Stimulated activated CD4-positive, alpha-beta T cell treated with anti-CD3 and anti-CD28 coated beads, TNF-alpha, amount 100 ng/mL, for 1 hour (primary cell): ENCODE measurements around the gene ZNF566.
"Not testable (repeated sequence)": the region's sequence is repeated elsewhere in the genome, so short reads cannot be mapped to it uniquely, and the experiment has no call there.

Experiments
- DNase-seq, 3 donors: peaks; one replicate each; pipeline ENCODE4 v3.0.0-alpha.2; 2020; ENCODE audit warnings: low read depth in 3 of 3, low spot score in 1 of 3

ZNF566 gene

DNA sequence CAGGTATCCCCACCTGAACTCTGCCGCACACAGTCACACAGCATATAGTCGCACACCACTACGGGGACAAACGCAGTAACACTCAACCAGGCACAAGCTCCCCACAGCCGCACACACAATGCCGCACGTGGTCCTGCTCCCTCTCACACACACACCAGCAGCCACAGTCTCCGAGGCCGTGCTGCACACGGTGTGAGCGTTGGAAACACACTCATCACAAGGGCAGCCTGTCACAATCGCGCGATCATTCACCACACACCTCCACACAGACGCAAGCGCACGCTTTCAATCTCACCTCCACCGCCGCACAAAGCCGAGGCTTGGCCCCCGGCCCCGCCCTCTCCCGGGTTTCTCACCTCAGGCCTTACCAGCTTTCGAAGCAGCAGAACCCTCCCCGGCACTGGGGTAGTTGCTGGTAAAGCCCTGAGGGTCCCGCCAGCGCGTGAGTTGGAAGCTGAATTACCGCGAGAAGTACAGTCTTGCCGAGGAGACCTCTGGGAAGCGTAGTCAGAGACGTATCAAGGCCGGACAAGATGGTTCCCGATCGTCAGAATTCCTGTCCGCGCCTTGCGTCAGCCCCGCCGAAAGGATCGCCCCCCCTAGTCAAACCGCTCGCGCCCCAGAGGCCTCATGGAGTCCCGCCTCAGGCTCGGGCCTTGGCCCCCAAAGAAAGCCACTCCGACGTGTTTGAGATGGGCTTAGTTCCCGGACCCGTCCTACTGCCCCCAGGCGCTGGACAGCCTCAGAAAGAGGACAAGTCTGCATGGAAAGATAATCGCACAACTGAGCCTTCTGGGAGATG lies at the start of gene ZNF566:
Gene ZNF566 (minus strand): TSS at position 444 of the 802 bp plus-strand sequence. CDS start 13,004 bp downstream, outside the sequence.
- DNase-seq: peak; percentile 80 to 86 (median 86)

GRCh38 chr19:36528921-36529518 lies 39.7 kb upstream of the ZNF566 start:
- peak in 1 of 3 donors; percentile 1 for DNase-seq

DNA sequence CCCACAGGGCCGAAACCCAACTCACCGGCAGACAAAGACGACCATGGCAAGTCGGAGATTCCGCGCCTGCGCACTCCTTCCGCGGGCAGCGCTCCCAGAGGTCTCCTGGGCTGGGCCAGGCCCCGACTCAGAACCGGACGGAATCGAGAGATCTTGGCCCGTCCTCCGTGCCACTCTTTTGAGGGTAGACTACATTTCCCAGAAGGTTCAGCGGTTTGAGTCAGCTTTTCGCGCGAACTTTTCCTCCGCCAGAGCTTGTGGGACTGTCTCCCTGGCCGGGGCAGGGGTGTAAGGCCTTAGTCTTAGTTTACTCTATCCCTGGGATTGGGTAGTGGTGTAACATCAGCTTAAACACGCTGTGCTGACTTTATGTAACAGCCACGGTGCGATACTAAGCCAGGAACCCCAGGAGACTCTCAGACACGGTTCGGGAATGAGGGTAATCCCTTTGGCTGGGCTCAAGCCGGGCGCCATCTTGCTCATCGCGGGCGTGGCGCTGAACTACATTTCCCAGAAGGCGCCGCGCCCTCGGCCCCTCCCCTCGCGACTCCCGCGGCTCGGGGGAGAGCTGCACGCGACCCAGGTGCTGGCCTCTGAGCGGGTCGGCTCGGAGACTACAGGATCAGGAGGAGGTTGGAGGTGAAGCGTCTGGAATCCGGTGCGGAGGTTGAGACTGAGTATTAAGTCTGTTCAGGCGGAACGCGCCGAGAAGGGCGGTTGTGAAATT lies 39.0 kb upstream of the ZNF566 start, which contains the start of gene ZNF260:
Gene ZNF260 (minus strand): TSS at position 78 of the 727 bp plus-strand sequence. CDS start 13,033 bp downstream, outside the sequence.
- DNase-seq: peak; percentile 81 to 87 (median 82)

DNA sequence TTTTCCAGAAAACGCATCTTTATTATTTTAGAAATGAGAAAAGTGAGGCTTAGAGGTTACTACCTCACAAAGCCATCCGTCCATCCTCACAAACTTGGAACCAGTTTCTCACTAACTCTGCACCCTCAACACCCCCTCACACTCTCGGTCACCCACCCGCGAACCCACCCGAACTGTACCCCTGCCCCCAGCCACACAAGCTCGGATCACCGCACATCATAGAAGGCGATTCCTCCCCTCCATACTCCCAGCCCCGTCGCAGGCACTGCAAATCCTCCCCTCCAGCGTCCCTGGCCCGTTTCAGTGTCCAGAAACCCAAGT lies 38.5 kb upstream of the ZNF566 start:
- no peak for DNase-seq

GRCh38 chr19:36527341-36527740 lies 38.0 kb upstream of the ZNF566 start:
- DNase-seq: no peak

DNA sequence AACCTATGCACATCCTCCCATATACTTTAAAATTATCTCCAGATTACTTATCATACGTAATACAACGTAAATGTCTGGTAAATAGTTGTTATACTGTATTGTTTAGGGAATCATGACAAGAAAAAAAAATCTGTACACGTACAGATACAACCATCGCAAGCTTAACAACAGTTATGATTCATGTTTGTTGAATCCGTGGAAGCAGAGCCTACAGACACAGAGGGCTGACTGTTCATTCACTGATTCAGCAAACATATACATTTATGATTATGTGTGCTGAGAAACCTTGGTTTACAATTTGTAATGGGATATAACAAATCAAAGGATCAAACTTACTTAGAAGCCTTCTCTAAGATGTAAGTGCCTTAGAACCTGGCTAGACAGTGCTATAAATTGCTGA lies 37.2 kb upstream of the ZNF566 start:
- no peak for DNase-seq

DNA sequence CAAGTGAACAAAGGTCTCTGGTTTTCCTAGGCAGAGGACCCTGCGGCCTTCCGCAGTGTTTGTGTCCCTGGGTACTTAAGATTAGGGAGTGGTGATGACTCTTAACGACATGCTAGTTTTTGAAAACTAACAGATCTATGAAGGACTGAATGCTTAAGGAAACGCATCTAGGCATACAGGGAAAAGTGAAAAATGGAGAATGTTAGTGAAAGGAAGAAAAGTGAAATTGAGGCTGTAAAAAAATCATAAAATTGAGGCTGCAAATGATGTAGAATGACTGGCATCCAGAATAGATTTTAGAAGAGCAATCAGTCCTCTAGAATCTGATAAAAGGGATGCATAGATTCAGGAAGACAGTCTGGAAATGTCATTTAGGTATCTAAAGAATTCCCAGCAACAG lies 35.3 kb upstream of the ZNF566 start:
- DNase-seq: no peak

DNA sequence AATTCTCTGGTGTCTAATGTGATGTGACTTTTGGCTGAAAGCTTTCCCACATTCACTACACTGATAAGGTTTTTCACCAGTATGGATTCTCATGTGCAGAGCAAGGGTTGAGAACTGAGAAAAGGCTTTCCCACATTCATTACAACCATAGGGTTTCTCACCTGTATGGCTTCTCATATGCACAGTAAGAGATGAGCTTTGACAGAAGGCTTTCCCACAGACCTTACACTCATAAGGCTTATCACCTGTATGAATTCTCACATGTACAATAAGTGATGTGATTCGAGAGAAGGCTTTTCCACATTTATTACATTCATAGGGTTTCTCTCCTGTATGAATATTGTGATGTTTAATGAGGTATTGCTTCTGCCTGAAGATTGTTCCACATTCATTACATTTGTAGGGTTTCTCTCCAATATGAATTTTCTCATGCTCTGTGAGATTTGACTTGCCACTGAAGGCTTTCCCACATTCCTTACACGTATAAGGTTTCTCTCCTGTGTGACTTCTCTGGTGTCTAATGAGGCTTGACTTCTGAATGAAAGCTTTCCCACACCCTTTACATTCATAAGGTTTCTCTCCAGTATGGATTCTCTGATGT lies 24.8 kb upstream of the ZNF566 start:
- no peak for DNase-seq

DNA sequence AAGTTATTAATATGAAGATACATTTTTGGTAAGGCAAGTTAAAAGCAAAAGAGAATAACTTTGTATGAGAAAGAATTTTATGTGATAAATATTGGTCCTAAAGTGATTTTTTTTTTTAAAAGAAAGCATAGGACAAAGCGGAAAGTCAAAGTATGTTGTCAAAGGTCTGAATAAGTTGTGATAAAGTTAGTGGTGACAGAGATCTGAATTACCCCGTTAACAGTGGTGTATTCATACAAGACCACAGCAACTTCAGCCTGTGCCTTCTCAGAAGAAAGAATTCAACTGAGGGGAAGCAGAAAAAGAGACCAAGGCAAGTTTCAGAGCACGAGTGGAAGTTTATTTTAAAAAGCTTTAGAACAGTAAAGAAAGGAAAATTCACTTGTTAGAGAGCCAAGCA lies 19.0 kb upstream of the ZNF566 start:
- no peak for DNase-seq

- no peak for DNase-seq
Observed at GRCh38 chr19:36501973-36502372, 12.6 kb upstream of the ZNF566 start.

DNA sequence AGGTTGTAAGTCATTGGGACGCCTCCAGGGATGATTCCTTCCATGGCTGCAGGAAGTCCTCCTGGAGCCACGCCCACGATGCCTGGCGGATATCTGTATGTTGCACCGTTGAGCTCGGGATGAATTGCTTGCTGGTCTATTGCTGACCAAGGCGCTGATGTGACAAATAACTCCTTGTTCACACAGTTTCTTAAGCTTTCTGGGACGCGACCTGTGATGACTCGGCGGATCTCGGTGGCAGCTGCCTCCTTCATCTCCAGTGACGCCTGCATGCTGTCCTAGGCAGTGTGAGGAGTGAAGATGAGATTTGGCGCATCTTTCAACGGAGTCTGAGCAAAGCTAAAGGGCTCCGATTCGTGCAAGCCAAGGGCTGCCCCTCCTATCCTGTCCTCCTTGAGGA lies 7.6 kb upstream of the ZNF566 start:
- no peak for DNase-seq

GRCh38 chr19:36492689-36493453 lies 3.5 kb upstream of the ZNF566 start:
- DNase-seq: not testable (repeated sequence)

DNA sequence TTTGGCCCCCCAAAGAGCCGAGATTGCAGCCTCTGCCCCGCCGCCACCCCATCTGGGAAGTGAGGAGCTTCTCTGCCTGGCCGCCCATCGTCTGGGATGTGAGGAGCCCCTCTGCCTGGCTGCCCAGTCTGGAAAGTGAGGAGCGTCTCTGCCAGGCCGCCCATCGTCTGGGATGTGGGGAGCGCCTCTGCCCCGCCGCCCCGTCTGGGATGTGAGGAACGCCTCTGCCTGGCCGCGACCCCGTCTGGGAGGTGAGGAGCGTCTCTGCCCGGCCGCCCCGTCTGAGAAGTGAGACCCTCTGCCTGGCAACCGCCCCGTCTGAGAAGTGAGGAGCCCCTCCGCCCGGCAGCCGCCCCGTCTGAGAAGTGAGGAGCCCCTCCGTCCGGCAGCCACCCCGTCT lies 1.5 kb upstream of the ZNF566 start:
- not testable (repeated sequence) for DNase-seq

DNA sequence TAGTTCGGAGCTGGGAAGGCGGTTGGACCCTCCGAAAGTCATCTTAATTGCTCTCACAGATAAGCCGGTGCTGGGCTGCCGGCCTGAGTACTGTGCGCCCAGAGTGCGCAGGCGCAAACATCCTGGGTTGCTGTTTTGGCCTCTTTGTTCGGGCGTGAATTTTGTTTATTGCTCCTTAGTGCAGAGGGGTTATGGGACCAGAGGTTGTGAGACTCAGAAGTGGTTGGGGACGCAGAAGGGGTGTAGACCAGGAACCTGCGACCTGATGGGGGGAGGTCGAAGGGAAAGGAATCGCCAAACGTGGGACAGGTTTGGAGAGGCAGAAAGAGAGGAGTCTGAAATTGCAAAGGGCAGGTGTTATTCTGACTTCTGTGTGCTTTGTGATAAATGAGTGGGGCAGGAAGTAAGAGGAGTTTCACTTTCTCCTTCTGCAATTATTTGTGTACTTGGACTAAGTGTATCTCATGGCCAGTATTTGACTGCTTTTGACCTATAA lies 607 bp upstream of the ZNF566 start:
- DNase-seq: peak in 1 of 3 donors; percentile 34

GRCh38 chr19:36488846-36489117 lies 579 bp downstream of the ZNF566 start:
- DNase-seq: peak in 1 of 3 donors; percentile 36

DNA sequence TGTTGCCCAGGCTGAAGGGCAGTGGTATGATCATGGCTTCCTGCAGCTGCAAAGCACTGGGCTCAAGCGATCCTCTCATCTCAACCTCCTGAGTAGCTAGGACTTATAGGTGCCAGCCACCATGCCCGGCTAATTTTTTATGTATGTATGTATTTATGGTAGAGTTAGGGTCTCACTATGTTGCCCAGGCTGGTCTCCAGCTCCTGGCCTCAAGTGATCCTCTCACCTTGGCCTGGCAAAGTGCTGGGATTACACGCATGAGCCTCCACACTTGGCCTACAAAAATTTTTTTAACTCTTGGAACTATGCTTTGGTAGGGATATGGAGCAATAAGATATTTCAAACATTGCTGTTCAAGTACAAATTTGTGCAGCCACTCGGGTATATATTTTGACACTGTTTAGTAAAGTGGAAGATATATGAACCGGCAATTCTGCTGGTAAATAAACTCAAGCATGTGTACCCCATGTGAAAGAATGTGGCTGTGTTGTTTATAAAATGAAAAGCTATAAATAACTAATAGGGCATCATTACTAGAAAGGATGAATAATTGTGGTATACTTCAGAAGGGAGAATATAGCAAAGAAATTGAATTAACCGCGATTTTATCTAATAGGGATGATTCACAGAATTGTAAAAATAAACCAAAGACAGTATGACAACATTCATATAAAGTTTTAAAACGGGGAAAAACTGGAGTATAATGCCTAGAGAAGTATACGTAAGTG lies 1.1 kb downstream of the ZNF566 start:
- DNase-seq: no peak

GRCh38 chr19:36483653-36484052 lies 5.7 kb downstream of the ZNF566 start:
- DNase-seq: no peak

- no peak for DNase-seq
Observed at GRCh38 chr19:36482876-36483275, 6.5 kb downstream of the ZNF566 start.

- DNase-seq: no peak
Observed at GRCh38 chr19:36460046-36460445, 29.3 kb downstream of the ZNF566 start.

- no peak for DNase-seq
Observed at GRCh38 chr19:36456831-36457230, 32.5 kb downstream of the ZNF566 start.
